GM19035 (cell line): ENCODE measurements around the gene SLAMF6.
"Not testable (repeated sequence)": the region's sequence is repeated elsewhere in the genome, so short reads cannot be mapped to it uniquely, and the experiment has no call there.

ENCODE experiments used
- ATAC-seq: cut with Tn5 transposase; IDR thresholded peaks from one replicate; pipeline ENCODE4 v1.9.1; 2021; ENCODE audit not compliant: unreplicated experiment

The SLAMF6 gene

GRCh38 chr1:160517519-160517918 lies 5.5 kb downstream of the SLAMF6 start:
- ATAC-seq = not testable (repeated sequence)

GRCh38 chr1:160515908-160516307 lies 7.1 kb downstream of the SLAMF6 start:
- ATAC-seq = not testable (repeated sequence)

DNA sequence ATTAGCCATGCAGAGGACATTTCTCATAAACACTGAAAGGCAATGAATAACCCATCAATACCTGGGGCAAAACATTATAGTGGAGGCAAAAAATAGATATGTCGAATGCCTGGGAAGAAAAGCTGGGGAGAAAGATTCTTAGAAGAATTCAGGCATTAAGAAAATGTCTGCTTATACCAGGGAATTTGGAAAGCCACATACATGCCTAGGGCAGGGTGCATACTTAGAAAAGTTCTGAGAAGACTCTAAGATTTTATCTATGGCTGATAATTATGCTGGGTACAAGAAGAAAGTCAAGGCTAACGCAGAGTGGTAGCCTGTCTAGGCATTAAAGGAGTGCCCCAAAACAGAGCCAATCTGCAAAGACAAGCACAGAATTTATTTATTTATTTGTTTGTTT lies 18.4 kb downstream of the SLAMF6 start:
- no peak for ATAC-seq

- no peak for ATAC-seq
Measured at GRCh38 chr1:160503087-160503486, 20.0 kb downstream of the SLAMF6 start.

GRCh38 chr1:160500321-160500990 lies 22.6 kb downstream of the SLAMF6 start:
- ATAC-seq = no peak

- no peak for ATAC-seq
Measured at GRCh38 chr1:160499631-160500030, 23.4 kb downstream of the SLAMF6 start.

GRCh38 chr1:160498301-160499065 lies 24.6 kb downstream of the SLAMF6 start:
- not testable (repeated sequence) for ATAC-seq

GRCh38 chr1:160496334-160496733 lies 26.7 kb downstream of the SLAMF6 start:
- ATAC-seq = no peak

- no peak for ATAC-seq
Measured at GRCh38 chr1:160494620-160495019, 28.4 kb downstream of the SLAMF6 start.

GRCh38 chr1:160492617-160493016 lies 30.4 kb downstream of the SLAMF6 start:
- no peak for ATAC-seq

DNA sequence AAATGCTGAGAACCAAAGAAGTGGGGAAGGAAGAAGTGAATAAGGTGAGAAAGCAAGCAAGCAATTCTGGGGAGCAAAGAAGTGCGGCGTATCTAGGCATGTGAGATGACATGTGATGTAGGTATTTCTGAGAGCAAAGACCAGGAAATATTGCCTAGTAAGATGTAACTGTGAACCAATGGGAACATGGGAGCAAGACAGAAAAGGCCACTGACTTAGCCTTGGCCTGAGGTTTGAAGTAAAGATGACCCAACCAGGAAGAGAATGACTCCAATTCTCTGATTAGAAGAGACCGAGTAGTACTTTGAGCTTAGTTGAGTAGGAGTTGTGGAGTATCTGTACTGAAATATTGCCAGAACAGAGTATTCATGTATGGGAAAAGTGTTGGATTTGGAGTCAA lies 31.1 kb downstream of the SLAMF6 start:
- no peak for ATAC-seq

DNA sequence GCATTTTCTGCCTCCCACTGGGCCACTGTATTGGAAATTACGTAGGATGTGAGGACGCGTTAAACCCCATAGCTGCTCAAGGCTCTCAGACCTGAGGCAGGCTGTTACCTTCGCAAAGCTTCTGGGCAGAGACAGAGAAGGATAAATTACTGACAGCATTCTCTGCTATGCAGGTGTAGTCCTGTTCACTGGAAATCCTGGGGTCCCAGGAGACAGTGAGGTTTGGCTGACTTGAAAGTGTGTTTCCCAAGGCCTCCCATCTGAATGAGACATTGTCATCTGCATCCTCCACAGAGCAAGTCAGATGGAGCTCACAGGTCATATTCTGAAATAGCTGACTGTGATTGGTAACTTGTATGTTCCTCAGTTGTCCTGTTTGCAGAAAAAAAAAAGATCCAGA lies 32.0 kb downstream of the SLAMF6 start:
- no peak for ATAC-seq

DNA sequence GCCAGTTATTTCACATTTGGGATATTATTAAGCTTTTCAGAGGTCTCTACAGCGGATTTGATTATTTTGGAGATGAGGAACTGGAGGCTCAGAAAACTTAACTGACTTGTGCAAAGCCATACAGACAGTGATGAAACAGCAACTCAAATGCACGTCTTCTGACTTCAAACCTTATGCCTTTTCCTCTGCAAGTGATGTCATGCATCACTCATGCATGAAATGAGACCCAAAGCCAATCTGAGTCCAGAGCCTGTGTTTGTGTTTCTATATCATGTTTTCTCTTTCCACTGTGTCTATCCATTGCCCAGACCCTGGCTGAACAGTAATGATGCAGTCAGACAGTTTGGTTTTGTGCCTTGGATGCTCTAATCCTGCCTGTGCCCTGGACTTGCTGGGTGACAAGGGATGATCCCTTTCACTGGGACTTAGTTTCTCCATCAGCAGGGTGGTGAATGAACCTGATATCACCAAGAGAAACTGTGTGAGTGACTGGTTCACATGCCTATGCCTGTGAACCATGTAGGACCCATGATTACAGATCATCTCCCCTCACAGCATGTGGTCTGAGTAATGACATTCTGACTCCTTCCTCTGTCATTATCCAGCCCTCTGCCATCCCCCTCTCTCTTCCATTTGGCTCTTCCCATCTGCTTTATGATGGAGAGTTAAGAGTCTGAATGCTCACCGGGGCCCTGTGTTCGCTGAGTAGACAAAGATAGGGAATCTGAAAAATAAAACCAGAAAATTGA lies 33.4 kb downstream of the SLAMF6 start:
- no peak for ATAC-seq

GRCh38 chr1:160488347-160489058 lies 34.6 kb downstream of the SLAMF6 start:
- ATAC-seq = no peak

DNA sequence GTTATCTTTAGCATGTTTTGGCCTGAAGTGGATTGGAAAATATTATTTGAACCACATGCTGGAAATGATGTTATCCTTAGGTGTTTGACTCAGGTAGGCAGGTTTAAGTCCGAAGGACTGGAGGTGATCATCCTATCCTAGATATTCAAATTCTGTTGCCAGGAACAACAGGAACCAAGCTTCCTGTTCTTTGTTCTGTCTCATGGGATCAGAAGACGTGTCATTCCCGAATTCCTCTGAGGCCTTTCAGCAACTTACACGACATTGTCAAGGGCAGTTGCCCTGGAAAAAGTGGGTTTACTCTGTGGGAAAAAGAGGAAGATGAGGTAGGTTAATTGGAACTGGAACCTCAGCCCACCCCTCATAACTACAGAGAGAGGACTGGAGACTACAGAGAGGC lies 36.6 kb downstream of the SLAMF6 start:
- ATAC-seq = no peak

DNA sequence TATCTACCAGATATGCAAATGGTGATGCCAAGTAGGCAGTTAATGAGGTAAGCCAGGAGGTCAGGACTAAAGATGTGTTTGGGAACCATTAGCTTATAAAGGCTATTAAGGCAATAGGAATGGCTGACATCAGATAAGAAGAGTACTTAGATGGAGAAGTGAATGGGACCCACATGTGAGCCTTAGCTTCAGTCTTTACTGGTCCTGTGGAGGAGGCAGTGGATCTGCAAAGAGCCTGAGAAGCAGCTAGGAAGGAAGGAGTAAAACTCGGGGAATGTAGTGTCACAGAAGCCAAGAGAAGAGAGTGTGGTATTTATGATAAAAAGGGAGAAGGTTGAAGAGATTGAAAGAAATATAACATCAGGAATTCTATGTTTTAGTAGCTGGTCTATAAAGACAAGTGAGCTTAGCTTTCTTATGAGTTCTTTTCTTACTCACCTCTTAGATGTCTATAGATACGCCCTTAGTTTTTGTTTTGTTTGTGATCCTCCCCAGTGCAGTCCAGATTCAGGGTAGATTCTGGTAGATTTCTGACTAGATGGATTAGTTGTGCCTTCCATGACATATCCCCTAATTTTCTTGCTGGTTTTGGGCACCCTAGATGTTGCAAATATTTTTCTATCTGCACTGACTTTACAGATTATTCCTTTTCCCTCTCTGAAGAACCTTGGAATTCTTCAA lies 39.4 kb downstream of the SLAMF6 start:
- no peak for ATAC-seq

GRCh38 chr1:160481979-160482596 lies 41.0 kb downstream of the SLAMF6 start:
- ATAC-seq = no peak

DNA sequence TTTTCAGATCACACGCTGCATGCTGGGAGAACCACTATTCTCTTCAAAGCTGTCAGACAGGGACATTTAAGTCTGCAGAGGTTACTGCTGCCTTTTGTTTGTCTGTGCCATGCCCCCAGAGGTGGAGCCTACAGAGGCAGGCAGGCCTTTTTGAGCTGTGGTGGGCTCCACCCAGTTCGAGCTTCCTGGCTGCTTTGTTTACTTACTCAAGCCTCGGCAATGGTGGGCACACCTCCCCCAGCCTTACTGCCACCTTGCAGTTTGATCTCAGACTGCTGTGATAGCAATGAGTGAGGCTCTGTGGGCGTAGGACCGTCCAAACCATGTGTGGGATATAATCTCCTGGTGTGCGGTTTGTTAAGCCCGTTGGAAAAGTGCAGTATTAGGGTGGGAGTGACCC lies 42.3 kb downstream of the SLAMF6 start:
- ATAC-seq = not testable (repeated sequence)

GRCh38 chr1:160479091-160479490 lies 44.0 kb downstream of the SLAMF6 start:
- not testable (repeated sequence) for ATAC-seq
